ENCODE results near the gene GALNT14.

DNA sequence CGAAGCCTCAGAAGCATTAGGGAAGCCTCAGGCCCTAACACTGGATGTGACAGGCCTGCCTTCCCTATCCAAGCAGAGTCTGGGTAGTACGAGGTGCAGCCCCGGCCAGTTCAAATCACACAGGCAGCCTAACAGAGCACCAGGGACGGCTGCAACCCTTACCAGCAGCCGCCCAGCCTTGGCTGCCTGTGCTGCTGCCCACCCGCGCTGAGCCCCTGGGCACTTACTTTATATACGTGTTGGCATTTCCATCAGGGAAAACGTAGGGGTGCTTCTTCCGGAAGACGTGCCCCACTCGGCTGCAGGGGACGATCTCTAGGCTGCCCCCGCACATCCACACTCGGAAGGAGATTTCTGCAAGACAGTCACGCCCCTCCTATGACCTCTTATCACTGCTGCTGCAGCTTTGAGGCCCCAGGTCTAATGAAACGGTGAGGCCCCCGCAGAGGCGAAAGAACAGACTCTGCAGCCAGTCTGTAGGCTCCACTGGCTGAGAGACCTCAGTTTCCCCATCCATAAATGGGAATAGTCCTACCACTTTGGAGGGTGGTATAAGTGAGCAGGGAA, 206.3 kb downstream of the GALNT14 start:
- TF ChIP-seq, protein P1, sequence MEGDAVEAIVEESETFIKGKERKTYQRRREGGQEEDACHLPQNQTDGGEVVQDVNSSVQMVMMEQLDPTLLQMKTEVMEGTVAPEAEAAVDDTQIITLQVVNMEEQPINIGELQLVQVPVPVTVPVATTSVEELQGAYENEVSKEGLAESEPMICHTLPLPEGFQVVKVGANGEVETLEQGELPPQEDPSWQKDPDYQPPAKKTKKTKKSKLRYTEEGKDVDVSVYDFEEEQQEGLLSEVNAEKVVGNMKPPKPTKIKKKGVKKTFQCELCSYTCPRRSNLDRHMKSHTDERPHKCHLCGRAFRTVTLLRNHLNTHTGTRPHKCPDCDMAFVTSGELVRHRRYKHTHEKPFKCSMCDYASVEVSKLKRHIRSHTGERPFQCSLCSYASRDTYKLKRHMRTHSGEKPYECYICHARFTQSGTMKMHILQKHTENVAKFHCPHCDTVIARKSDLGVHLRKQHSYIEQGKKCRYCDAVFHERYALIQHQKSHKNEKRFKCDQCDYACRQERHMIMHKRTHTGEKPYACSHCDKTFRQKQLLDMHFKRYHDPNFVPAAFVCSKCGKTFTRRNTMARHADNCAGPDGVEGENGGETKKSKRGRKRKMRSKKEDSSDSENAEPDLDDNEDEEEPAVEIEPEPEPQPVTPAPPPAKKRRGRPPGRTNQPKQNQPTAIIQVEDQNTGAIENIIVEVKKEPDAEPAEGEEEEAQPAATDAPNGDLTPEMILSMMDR (IDR thresholded peaks at IDR 0.05; ENCODE audit: insufficient read depth, low read depth, low read length): no peak
- no peak for TF ChIP-seq EZH2 (IDR thresholded peaks at IDR 0.05; ENCODE audit: insufficient read depth, low read length)
